ENCODE measurements around the gene TNS3. TPM values are rescaled to one million over a fixed set of nuclear protein-coding genes. Genes with fewer than 3 reads are reported as not detected.

The TNS3 gene
- total RNA-seq, 1 experiment from 2014 or later: 9.5 TPM

GRCh38 chr7:47514818-47515217 lies 67.1 kb downstream of the TNS3 start:
- Histone ChIP-seq H3K18ac (ENCODE audit: insufficient read length, low read depth, low read length) (no peak overlapping the region), H2BK5ac (ENCODE audit: insufficient read length, low read length) (no peak overlapping the region), H2AFZ (ENCODE audit: low read length) (no peak overlapping the region), H2AK5ac (ENCODE audit: insufficient read length, low read length) (no peak overlapping the region), H3K27ac (ENCODE audit: insufficient read length, low read depth, low read length) (no peak overlapping the region), H3K56ac (ENCODE audit: insufficient read length, low read depth, low read length) (no peak overlapping the region), H2BK15ac (ENCODE audit: low read depth, low read length) (no peak overlapping the region), H4K20me1 (ENCODE audit: control insufficient read depth, insufficient read depth, insufficient read length) (no peaks in the 10 kb centered on the region), H3K14ac (ENCODE audit: insufficient read depth, low read length) (no peak overlapping the region), H3K9me3 (ENCODE audit: control insufficient read depth, low read depth, low read length) (no peaks in the 10 kb centered on the region), H2BK12ac (ENCODE audit: insufficient read length, low read depth, low read length) (no peak overlapping the region), H3K4ac (ENCODE audit: low read depth, low read length) (no peak overlapping the region), H3K4me1 (ENCODE audit: insufficient read depth, low read length) (no peaks in the 10 kb centered on the region), H2BK120ac (ENCODE audit: low read depth, low read length, poor library complexity, severe bottlenecking) (no peak overlapping the region), H3K4me2 (ENCODE audit: insufficient read depth, insufficient read length, low read length) (no peak overlapping the region), H3K79me1 (ENCODE audit: insufficient read depth, low read depth, low read length, poor library complexity, severe bottlenecking) (no peaks in the 10 kb centered on the region), H4K8ac (replicated peaks; ENCODE audit: insufficient read length, low read depth, low read length) (no peak overlapping the region), H4K91ac (ENCODE audit: insufficient read length, low read depth, low read length) (no peak overlapping the region), H4K5ac (ENCODE audit: insufficient read length, low read depth, low read length) (no peak overlapping the region), H2BK20ac (ENCODE audit: low read depth, low read length, poor library complexity, severe bottlenecking) (no peak overlapping the region), H3K9ac (ENCODE audit: extremely low read depth, insufficient read length, low read length) (no peak overlapping the region), H3K23ac (ENCODE audit: insufficient read length, low read depth, low read length) (no peak overlapping the region), H3K79me2 (ENCODE audit: insufficient read depth, low read length) (peaks cover 4% of the 10 kb centered on the region; the same call in 1 of the 2 replicates), H3T11ph (ENCODE audit: low read length) (no peak overlapping the region), H3K23me2 (ENCODE audit: insufficient read length, low read depth, low read length, poor library complexity, severe bottlenecking) (no peaks in the 10 kb centered on the region), H3K27me3 (ENCODE audit: insufficient read depth, low read length) (no peaks in the 10 kb centered on the region)
- Mint-ChIP-seq H3K4me1 (peaks cover 7 to 8% of the 10 kb centered on the region in 2 experiments; a peak in 3 of 4 replicates), H3K27me3 (ENCODE audit: low read depth) (peaks cover 3% of the 10 kb centered on the region; the same call in 1 of the 2 replicates), H3K27ac (no peak overlapping the region), H3K36me3 (ENCODE audit: insufficient read depth in 1 of 3, low read depth in 3 of 3) (peaks cover 0 to 3% (median 3%) of the 10 kb centered on the region in 3 experiments; a peak in 1 of 7 replicates), H3K4me3 (no peak overlapping the region), H3K9me3 (no peaks in the 10 kb centered on the region)
- DNase-seq: no peak
- TF ChIP-seq CTCF (conservative IDR thresholded peaks at IDR 0.05): no peak
- no CpG with 5 or more reads among the region's 3 CpGs for whole genome bisulfite sequencing (ENCODE audit: extremely low coverage, insufficient read length, low lambda C conversion rate)
